PC-9 (cell line): ENCODE data around the gene FOXP2. TPM values are rescaled to one million over a fixed set of nuclear protein-coding genes. Genes with fewer than 3 reads are reported as not detected.

Experiments
- BruUV-seq: library from RNA; stranded (reverse); fragments of 400-500 nt; replicated peaks from 2 replicates; lab custom pipeline; 2021; lab: Mats Ljungman, UMichigan
- CTCF ChIA-PET: fragments of 300-600 bp; sonication (Branson Sonifier 250); formaldehyde crosslinking; loops from one replicate; lab custom pipeline; 2022; ENCODE audit warnings: antibody characterized with exemption; lab: Charles Lee
- POLR2A ChIA-PET: fragments of 300-600 bp; sonication (Branson Sonifier 250); formaldehyde crosslinking; loops from one replicate; lab custom pipeline; 2022; ENCODE audit warnings: antibody characterized with exemption; ENCODE audit not compliant: unreplicated experiment; lab: Charles Lee
- DNase-seq, 2 experiments: peaks; one replicate each; pipeline versions ENCODE4 v3.0.0 to v3.0.0-alpha.2; 2015 to 2022; ENCODE audit warnings: mixed read lengths in 1 of 2
- H2AFZ ChIP-seq: fragments of 200-600 bp; sonication (generic); 2 replicates; pipeline ENCODE4 v1.8.1; 2017; ENCODE audit warnings: antibody characterized with exemption
- H3F3A ChIP-seq: fragments of 200-600 bp; sonication (generic); 2 replicates; pipeline ENCODE4 v1.8.1; 2017; ENCODE audit warnings: antibody characterized with exemption, mild to moderate bottlenecking, low read depth; ENCODE audit not compliant: insufficient read depth
- H3K27ac ChIP-seq: fragments of 200-600 bp; sonication (generic); 2 replicates; pipeline ENCODE4 v1.6.1; 2016; ENCODE audit warnings: mixed run types
- H3K27me3 ChIP-seq: fragments of 200-600 bp; sonication (generic); 2 replicates; pipeline ENCODE4 v1.6.1; 2016; ENCODE audit warnings: low read depth, mixed run types; ENCODE audit not compliant: insufficient read depth
- H3K36me3 ChIP-seq: fragments of 200-600 bp; sonication (generic); 2 replicates; pipeline ENCODE4 v1.6.1; 2016; ENCODE audit warnings: low read depth, mixed run types
- H3K4me1 ChIP-seq: fragments of 200-600 bp; sonication (generic); replicated peaks from 2 replicates; pipeline ENCODE4 v1.6.1; 2016; ENCODE audit warnings: mixed run types; ENCODE audit not compliant: insufficient read depth
- H3K4me2 ChIP-seq: fragments of 200-600 bp; sonication (generic); 2 replicates; pipeline ENCODE4 v1.6.1; 2017; ENCODE audit warnings: mixed run types
- H3K4me3 ChIP-seq: fragments of 200-600 bp; sonication (generic); 2 replicates; pipeline ENCODE4 v1.6.1; 2016; ENCODE audit warnings: mixed run types
- H3K79me2 ChIP-seq: fragments of 200-600 bp; sonication (generic); 2 replicates; pipeline ENCODE4 v1.6.1; 2017; ENCODE audit warnings: low read depth, mixed run types
- H3K9me2 ChIP-seq: fragments of 200-600 bp; sonication (generic); 2 replicates; pipeline ENCODE4 v1.8.1; 2017; ENCODE audit warnings: mild to moderate bottlenecking; ENCODE audit not compliant: insufficient read depth
- H3K9me3 ChIP-seq: fragments of 200-600 bp; sonication (generic); 2 replicates; pipeline ENCODE4 v1.8.1; 2016; ENCODE audit warnings: low read depth; ENCODE audit not compliant: insufficient read depth
- H4K20me1 ChIP-seq: fragments of 200-600 bp; sonication (generic); 2 replicates; pipeline ENCODE4 v1.8.1; 2017; ENCODE audit not compliant: insufficient read depth
- CTCF ChIP-seq: fragments of 200-600 bp; sonication (generic); conservative IDR thresholded peaks from 2 replicates; pipeline ENCODE4 v1.6.1; 2017; ENCODE audit warnings: mixed run types, antibody characterized with exemption, mild to moderate bottlenecking, moderate library complexity
- EZH2 ChIP-seq: fragments of 200-600 bp; sonication (generic); IDR thresholded peaks from 2 replicates; pipeline ENCODE4 v1.8.0; 2017; ENCODE audit warnings: antibody characterized with exemption, low read depth
- intact Hi-C: fragments of 100-400 bp; cut with micrococcal nuclease; formaldehyde crosslinking; loops from one replicate; pipeline ENCODE4 v1.10.0; 2022; ENCODE audit not compliant: unreplicated experiment
- total RNA-seq: library from RNA; stranded (reverse); gene quantifications from 2 replicates; pipeline ENCODE4 v1.2.3, GENCODE V29; 2021

Gene FOXP2
- total RNA-seq, 1 experiment from 2014 or later, result 1.2 TPM

GRCh38 chr7:114466917-114467316 lies 52.3 kb downstream of the FOXP2 start:
- H3K4me2 ChIP-seq, result no peak overlapping the region
- no peaks in the 10 kb centered on the region for H4K20me1 ChIP-seq
- H3K9me2 ChIP-seq, result no peaks in the 10 kb centered on the region
- no peaks in the 10 kb centered on the region for H3K4me1 ChIP-seq
- H3K36me3 ChIP-seq, result no peaks in the 10 kb centered on the region
- ChIA-PET POLR2A (interaction anchor here (0.6 kb wide), 1 partner anchor 315 kb away, joined by 5 read pairs; no protein-coding TSS in a partner anchor), CTCF (no interaction called here)
- H3K27me3 ChIP-seq, result no peaks in the 10 kb centered on the region
- H3F3A ChIP-seq, result no peaks in the 10 kb centered on the region
- TF ChIP-seq EZH2 (no peak), CTCF (no peak)
- no peak for DNase-seq
- no peaks in the 10 kb centered on the region for H3K9me3 ChIP-seq
- H3K4me3 ChIP-seq, result no peak overlapping the region
- intact Hi-C loops, result no loop called here
- BruUV-seq, result no TSS peak
- no peak overlapping the region for H3K27ac ChIP-seq
- H2AFZ ChIP-seq, result no peak overlapping the region
- H3K79me2 ChIP-seq, result no peaks in the 10 kb centered on the region

- Histone ChIP-seq H3K4me2 (no peak overlapping the region), H3K27me3 (no peaks in the 10 kb centered on the region), H2AFZ (no peak overlapping the region), H3K36me3 (no peaks in the 10 kb centered on the region), H3K9me3 (no peaks in the 10 kb centered on the region), H3K9me2 (no peaks in the 10 kb centered on the region), H3K27ac (no peak overlapping the region), H3K79me2 (no peaks in the 10 kb centered on the region), H4K20me1 (no peaks in the 10 kb centered on the region), H3K4me1 (no peaks in the 10 kb centered on the region), H3F3A (no peaks in the 10 kb centered on the region), H3K4me3 (no peak overlapping the region)
- TF ChIP-seq CTCF (no peak), EZH2 (no peak)
- POLR2A ChIA-PET, result no interaction called here
- no peak for DNase-seq
- no TSS peak for BruUV-seq
- CTCF ChIA-PET, result no interaction called here
- intact Hi-C loops, result no loop called here
Measured at GRCh38 chr7:114468844-114469243, 54.2 kb downstream of the FOXP2 start.

GRCh38 chr7:114472896-114473512 lies 58.4 kb downstream of the FOXP2 start:
- intact Hi-C loops, result no loop called here
- H3K4me2 ChIP-seq, result no peak overlapping the region
- no peaks in the 10 kb centered on the region for H3K9me2 ChIP-seq
- CTCF ChIA-PET, result no interaction called here
- H4K20me1 ChIP-seq, result no peaks in the 10 kb centered on the region
- BruUV-seq, result no TSS peak
- POLR2A ChIA-PET, result no interaction called here
- H3F3A ChIP-seq, result no peaks in the 10 kb centered on the region
- DNase-seq, result no peak
- no peaks in the 10 kb centered on the region for H3K36me3 ChIP-seq
- H3K4me1 ChIP-seq, result no peaks in the 10 kb centered on the region
- H3K27me3 ChIP-seq, result no peaks in the 10 kb centered on the region
- H3K9me3 ChIP-seq, result no peaks in the 10 kb centered on the region
- TF ChIP-seq CTCF (no peak), EZH2 (no peak)
- no peak overlapping the region for H2AFZ ChIP-seq
- H3K79me2 ChIP-seq, result no peaks in the 10 kb centered on the region
- no peak overlapping the region for H3K27ac ChIP-seq
- H3K4me3 ChIP-seq, result no peak overlapping the region
